ENCODE results near the gene TMEM26. TPM values are rescaled to one million over a fixed set of nuclear protein-coding genes. Genes with fewer than 3 reads are reported as not detected.
"Not testable (repeated sequence)": the region's sequence is repeated elsewhere in the genome, so short reads cannot be mapped to it uniquely, and the experiment has no call there.

TMEM26 gene
- polyA plus RNA-seq, 3 donors: 6.3 to 8.6 (median 7.7) TPM

DNA sequence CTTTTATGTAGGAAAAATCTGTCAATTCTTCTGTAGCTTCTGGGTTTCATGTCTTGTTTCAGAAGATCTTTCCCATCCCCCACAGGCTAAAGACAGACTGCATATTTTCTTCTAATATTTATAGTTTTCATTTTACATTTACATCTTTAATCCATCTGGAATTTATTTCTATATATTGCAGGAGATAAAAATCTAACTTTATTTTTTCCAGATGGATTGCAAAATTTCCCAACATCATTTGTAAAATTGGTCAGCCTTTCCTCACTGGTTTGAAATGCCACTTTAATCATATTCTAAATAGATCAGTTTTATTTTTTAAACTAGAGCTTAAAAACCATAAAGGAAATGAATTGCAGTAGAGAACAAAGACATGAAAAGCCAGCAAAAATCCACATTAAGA lies 46.9 kb downstream of the TMEM26 start:
- no peak for DNase-seq (ENCODE audit: low read depth in 3 of 3, low spot score in 2 of 3)

DNA sequence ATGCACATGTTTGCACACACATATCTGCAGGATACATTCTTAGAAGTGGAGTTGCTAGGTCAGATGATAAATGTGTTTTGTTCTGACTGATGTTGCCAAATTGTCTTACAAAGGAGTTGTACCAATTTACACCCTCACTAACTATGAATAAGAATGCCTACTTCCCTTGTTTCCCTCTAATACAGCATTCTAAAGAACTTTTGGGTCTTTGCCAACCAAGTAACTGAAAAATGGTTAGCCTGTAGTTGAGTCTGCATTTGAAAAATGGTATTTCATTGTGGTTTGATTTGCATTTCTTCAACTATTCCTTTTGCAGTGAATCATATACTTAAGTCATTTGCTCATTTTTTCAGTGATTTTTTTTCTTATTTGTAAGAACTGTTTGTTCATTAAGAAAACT lies 48.4 kb downstream of the TMEM26 start:
- DNase-seq (ENCODE audit: low read depth in 3 of 3, low spot score in 2 of 3): no peak

DNA sequence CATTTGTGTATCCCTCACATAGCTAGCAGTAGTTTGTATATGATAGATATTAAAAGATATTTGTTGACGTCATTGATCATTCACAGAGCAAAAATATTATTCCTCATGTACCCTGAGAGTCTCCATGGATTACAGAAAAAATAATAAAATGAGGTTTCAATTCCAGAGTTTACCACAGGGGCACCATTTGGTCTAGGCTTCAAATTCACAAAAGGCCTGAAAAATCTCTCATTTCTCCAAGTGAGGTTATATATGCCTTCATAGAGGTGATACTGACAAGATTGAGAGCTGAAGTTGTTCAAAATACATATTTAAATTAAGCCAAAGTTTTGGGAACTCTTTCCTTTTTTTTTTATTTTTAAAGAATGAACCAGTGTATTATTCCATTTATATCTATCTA lies 52.7 kb downstream of the TMEM26 start:
- no peak for DNase-seq (ENCODE audit: low read depth in 3 of 3, low spot score in 2 of 3)

- no peak for DNase-seq (ENCODE audit: low read depth in 3 of 3, low spot score in 2 of 3)
These were observed 53.8 kb downstream of the TMEM26 start for GRCh38 chr10:61399406-61399805.

DNA sequence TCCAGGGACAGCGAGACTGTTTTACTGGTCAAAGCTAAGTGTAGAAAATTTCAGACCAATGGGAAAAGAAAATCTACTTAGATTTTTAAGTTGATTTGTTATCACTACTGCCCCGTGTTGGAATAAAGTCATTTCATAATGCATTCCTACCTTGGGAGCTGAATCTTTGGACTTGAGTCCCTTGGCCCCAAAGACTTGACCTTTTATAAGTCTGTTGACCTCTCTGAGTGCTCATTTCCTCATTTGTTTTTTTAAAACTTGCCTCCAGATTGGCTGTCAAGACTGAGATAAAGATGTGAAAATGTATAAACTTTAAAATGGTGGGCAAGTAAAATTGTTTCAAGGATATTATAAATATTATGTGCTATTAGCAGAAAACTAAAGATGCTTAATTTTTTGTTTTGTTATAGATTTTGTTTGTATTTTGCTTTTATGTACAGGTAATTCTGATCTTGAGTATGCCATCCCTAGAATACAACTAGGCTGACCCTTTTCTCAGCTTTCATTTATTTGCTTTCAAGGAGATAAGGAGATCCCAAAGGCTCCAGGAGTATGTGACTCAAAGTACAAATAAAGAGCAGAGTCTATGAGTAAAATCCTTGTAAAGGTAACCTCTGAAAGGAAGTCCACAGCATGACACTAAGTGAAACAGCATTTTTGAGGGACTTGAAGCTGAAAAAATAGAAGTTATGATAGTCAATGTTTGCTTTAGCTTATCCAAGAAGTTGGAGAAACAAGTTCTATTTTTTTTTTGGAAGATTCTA lies 54.6 kb downstream of the TMEM26 start:
- DNase-seq (ENCODE audit: low read depth in 3 of 3, low spot score in 2 of 3): no peak

DNA sequence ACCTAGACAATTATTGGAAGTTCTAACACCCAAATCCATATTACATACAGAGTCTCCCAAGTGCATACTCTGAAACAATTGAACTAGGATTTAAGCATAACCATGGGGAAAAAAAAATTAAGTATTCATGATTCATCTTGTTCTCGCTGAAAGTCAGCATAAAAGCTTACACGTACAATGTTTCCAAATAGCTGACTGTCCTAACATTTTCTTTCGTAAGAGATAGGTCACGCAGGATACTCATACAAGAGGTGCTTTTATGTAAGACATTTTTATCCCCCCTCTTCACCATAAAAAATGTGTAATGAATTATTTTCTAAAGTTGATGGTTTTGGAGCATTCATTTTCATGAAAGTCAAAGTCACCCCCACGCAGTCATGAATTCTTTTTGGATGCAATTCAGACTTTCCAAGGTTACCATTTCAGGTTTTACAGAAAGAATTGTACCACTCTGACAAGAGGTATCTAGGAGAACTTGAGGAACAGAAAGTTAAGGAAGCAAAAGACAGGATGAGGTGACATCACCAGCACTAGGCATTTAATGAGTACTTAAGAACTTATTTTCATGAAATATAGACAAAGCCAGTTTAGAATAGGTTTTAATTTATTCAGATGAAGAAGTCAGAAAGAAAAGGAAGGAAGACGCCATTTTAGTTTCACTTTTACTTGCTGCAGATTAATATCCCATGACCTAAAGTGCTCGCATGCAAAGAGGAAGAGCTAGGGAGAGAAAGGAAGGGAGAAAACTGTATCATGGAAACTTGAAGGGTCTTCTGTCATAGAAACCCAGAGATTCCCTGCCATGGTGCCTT lies 55.8 kb downstream of the TMEM26 start:
- no peak for DNase-seq (ENCODE audit: low read depth in 3 of 3, low spot score in 2 of 3)

- no peak for DNase-seq (ENCODE audit: low read depth in 3 of 3, low spot score in 2 of 3)
These were observed 61.9 kb downstream of the TMEM26 start for GRCh38 chr10:61391281-61391680.

GRCh38 chr10:61390851-61391250 lies 62.3 kb downstream of the TMEM26 start:
- DNase-seq (ENCODE audit: low read depth in 3 of 3, low spot score in 2 of 3): no peak

DNA sequence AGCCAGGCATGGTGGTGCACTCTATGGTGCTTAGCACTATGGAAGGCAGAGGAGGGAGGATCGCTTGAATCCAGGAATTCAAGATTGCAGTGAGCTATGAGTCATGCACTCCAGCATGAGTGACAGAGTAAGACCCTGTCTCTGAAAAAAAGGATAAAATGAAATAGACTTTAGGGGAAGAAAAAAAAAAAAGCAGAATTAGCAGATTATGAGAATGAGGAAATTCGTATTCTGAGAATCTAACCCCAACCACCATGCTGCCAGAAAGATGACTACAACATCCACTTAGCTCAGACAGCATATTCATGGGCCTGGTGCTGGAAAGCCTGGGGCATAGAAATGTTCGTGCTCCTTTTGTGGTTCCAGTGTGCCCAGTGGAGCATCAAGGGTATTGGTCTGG lies 63.3 kb downstream of the TMEM26 start:
- no peak for DNase-seq (ENCODE audit: low read depth in 3 of 3, low spot score in 2 of 3)

DNA sequence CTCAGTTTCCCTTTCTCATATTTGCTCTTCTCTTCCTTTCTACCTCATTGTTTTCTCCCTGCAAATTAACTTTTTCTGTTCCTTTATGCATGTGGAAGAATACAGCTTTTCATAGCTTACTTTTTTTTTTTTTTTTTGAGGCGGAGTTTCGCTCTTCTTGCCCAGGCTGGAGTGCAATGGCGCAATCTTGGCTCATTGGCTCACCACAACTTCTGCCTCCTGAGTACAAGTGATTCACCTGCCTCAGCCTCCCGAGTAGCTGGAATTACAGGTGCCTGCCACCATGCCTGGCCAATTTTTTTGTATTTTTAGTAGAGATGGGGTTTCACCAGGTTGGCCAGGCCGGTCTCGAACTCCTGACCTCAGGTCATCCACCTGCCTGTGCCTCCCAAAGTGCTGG lies 64.2 kb downstream of the TMEM26 start:
- DNase-seq (ENCODE audit: low read depth in 3 of 3, low spot score in 2 of 3): not testable (repeated sequence)

DNA sequence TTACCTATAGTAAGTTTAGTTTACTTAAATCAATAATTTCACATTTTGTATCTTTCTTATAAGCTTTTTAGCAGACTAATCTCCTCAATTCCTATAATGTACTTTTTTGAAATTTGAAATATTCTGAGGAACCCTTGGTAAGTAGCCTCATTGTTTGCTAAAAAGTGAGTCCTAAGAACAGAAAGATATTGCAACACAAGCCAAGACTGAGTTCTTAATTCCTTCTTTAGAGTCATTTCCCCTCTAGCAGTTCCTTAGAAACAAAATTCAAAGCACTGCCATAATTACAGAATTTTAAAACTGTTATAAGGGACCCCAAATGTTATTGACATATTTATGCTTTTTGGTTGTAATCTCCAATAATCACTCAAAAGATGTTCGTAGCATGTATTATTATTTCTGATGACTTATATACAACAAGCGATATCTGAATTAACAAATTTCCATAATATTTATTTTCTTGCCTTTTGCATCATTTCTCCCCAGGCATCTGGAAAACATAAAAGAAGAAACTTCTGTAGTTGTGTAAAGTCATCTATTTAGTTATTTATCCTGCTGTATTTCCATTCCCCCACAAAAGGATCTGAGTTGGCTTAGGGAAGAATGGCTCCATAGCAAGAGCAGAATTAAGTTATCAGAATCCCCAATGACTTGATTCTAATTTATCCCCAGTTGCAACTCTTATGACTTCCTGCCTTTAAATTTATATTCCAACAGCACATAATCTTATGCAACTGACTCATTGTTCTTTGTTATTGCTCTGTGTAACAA lies 67.8 kb downstream of the TMEM26 start:
- DNase-seq (ENCODE audit: low read depth in 3 of 3, low spot score in 2 of 3): no peak

GRCh38 chr10:61381153-61381552 lies 72.0 kb downstream of the TMEM26 start:
- not testable (repeated sequence) for DNase-seq (ENCODE audit: low read depth in 3 of 3, low spot score in 2 of 3)

DNA sequence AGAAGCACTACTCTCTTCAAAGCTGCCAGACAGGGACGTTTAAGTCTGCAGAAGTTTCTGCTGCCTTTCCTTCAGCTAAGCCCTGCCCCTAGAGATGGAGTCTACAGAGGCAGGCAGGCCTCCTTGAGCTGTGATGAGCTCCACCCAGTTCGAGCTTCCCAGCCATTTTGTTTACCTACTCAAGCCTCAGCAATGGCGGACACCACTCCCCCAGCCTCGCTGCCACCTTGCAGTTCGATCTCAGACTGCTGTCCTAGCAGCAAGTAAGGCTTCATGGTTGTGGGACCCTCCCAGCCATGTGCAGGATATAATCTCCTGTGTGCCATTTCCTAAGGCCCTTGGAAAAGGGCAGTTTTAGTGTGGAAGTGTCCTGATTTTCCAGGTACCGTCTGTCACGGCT lies 74.3 kb downstream of the TMEM26 start:
- DNase-seq (ENCODE audit: low read depth in 3 of 3, low spot score in 2 of 3): no peak

DNA sequence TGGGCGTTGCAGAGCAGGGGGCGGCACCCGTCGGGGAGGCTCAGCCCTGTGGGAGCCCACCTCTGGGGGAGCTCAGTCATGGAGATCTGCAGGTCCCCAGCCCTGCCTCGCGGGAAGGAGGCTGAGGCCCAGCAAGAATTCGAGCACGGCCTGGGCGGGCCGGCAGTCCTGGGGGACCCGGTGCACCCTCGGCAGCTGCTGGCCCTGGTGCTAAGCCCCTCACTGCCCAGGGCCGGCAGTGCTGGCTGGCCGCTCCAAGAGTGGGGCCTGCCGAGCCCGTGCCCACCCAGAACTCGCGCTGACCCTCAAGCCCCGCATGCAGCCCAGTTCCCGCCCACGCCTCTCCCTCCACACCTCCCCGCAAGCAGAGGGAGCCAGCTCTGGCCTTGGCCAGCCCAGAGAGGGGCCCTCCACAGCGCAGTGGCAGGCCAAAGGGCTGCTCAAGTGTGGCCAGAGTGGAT lies 76.2 kb downstream of the TMEM26 start:
- DNase-seq (ENCODE audit: low read depth in 3 of 3, low spot score in 2 of 3): no peak

- no peak for DNase-seq (ENCODE audit: low read depth in 3 of 3, low spot score in 2 of 3)
These were observed 76.8 kb downstream of the TMEM26 start for GRCh38 chr10:61376377-61376776.

DNA sequence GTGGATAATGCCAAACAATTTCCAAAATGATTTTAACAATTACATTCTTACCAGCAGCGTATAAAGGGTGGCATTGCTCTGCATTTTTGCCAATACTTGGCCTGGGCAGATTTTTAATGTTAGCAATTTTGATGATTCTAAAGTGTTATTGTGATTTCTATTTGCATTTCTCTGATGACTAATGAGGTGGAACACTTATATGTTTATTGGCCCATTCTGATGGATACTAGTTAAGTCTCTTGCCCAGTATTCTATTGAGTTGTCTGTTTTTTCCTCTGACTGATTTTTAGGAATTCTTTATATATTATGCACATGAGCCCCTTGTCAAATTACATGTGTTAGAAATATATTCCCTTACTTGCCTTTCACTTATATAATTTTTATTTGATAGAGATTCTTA lies 86.8 kb downstream of the TMEM26 start:
- DNase-seq (ENCODE audit: low read depth in 3 of 3, low spot score in 2 of 3): no peak

GRCh38 chr10:61364619-61365018 lies 88.6 kb downstream of the TMEM26 start:
- no peak for DNase-seq (ENCODE audit: low read depth in 3 of 3, low spot score in 2 of 3)

GRCh38 chr10:61363006-61363405 lies 90.2 kb downstream of the TMEM26 start:
- no peak for DNase-seq (ENCODE audit: low read depth in 3 of 3, low spot score in 2 of 3)

DNA sequence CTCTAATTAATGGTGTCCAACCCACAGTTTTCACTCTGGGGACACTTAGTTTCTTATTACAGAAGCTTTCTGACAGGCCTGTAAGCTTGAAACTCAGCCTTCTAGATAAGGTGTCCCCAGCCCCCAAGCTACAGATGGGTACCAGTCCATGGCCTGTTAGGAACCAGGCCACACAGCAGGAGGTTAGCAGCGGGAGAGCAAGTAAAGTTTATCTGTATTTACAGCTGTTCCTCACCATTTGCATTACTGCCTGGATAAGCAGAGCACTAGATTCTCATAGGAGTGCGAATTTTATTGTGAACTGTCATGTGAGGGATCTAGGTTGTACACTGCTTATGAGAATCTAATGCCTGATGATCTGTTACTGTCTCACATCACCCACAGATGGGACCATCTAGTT lies 93.7 kb downstream of the TMEM26 start:
- DNase-seq (ENCODE audit: low read depth in 3 of 3, low spot score in 2 of 3): no peak

- no peak for DNase-seq (ENCODE audit: low read depth in 3 of 3, low spot score in 2 of 3)
These were observed 95.5 kb downstream of the TMEM26 start for GRCh38 chr10:61357687-61358086.
